HG03280 (cell line): ENCODE measurements around the gene RTBDN.

Experiments
- ATAC-seq: cut with Tn5 transposase; IDR thresholded peaks from one replicate; pipeline ENCODE4 v1.9.1; 2021; ENCODE audit warnings: mild to moderate bottlenecking, moderate library complexity; ENCODE audit not compliant: unreplicated experiment

RTBDN gene

DNA sequence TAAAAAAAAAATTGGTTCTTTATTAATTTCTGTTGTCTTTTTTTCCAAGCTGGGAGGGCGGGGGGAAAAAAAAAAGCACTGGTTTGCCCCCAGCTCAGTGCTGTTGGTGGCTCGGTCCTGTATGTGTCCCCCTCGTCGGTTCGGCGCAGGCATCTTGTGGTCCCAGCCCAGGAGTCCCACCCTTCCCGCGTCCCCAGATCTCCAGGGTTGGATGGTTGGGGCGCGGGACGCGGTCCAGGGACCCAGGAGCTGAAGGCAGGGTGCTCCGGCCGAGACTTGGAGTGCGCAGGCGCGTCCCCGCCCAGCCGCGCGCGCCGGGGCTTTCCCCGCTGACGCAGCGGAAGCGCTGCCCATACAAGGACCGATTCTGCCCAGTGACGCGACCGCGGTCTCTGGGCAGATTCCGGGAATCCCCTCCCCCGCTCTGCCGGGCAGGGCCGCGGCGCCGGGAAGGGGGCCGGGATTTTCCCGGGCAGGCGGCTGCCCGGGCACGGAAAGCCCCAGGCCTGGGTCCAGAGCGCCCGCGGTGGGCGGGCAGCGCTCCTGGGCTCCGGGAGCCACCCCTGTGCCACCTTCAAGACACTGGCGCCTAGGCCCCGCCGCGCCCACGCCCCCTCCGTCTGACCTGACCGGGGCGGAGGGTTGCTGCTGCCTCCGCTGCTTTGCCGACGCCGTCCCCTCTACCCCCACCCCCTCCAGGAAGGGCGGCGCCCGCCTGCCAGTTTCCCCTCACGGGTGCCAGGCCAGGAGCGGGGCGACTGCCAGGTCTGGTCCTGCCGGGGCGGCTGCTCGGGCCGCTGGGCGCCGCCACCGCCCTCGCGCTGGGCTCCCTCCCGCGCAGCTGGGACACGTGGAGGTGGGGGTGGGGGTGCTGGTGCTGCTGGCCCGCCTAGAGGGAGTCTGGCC lies 40.8 kb downstream of the RTBDN start:
- ATAC-seq: peak; percentile 34

DNA sequence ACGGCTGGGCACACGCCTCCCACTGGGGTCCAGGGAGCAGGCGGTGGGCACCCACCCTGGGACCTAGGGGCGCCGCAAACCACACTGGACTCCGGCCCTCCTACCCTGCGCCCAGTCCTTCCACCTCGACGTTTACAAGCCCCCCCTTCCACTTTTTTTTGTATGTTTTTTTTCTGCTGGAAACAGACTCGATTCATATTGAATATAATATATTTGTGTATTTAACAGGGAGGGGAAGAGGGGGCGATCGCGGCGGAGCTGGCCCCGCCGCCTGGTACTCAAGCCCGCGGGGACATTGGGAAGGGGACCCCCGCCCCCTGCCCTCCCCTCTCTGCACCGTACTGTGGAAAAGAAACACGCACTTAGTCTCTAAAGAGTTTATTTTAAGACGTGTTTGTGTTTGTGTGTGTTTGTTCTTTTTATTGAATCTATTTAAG lies 41.5 kb downstream of the RTBDN start:
- no peak for ATAC-seq

DNA sequence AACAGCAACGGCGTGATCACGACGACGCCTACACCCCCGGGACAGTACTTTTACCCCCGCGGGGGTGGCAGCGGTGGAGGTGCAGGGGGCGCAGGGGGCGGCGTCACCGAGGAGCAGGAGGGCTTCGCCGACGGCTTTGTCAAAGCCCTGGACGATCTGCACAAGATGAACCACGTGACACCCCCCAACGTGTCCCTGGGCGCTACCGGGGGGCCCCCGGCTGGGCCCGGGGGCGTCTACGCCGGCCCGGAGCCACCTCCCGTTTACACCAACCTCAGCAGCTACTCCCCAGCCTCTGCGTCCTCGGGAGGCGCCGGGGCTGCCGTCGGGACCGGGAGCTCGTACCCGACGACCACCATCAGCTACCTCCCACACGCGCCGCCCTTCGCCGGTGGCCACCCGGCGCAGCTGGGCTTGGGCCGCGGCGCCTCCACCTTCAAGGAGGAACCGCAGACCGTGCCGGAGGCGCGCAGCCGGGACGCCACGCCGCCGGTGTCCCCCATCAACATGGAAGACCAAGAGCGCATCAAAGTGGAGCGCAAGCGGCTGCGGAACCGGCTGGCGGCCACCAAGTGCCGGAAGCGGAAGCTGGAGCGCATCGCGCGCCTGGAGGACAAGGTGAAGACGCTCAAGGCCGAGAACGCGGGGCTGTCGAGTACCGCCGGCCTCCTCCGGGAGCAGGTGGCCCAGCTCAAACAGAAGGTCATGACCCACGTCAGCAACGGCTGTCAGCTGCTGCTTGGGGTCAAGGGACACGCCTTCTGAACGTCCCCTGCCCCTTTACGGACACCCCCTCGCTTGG lies 42.1 kb downstream of the RTBDN start:
- ATAC-seq: no peak

DNA sequence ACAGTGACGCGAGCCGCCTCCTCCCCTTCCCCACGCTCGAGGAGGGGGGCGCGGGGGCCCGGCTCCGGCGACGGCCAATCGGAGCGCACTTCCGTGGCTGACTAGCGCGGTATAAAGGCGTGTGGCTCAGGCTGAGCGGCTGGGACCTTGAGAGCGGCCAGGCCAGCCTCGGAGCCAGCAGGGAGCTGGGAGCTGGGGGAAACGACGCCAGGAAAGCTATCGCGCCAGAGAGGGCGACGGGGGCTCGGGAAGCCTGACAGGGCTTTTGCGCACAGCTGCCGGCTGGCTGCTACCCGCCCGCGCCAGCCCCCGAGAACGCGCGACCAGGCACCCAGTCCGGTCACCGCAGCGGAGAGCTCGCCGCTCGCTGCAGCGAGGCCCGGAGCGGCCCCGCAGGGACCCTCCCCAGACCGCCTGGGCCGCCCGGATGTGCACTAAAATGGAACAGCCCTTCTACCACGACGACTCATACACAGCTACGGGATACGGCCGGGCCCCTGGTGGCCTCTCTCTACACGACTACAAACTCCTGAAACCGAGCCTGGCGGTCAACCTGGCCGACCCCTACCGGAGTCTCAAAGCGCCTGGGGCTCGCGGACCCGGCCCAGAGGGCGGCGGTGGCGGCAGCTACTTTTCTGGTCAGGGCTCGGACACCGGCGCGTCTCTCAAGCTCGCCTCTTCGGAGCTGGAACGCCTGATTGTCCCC lies 42.9 kb downstream of the RTBDN start, which contains the start of gene JUNB:
Gene JUNB, plus strand, starts transcription at position 142 of the 706 bp plus-strand sequence. Its CDS starts 286 bp downstream, at position 428.
- ATAC-seq: peak; percentile 31

DNA sequence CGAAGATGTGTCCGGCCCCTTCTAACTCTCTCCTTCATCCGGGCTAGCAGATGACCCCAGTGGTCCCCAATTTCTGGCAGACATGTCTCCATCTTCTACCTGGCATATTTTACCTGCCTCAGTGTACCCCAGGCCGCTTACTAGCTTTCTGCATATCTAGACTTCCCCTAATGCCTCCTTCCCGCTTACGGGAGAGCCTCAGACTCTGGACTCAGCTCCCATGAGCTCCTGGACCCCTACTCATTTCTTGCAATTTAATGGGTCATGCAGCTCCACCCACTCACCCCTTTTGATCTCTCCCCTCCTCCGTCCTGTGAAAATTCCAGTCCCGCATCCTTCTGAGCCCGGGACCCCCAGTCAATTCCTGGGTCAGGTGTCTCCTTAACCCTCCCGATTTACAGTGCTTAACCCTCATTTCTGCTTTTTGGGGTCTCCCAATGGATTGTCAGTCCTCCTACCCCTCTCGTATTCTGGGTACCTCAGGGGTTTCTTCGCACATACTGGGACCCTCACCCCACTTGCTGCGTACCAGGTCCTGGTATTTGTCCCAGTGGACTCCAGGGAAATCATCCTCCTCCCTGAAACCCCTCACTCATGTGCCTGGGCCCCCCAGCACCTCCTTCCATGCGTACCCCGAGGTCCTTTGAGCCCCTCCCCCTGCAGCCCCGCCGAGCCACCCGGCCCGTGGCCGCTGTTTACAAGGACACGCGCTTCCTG lies 43.6 kb downstream of the RTBDN start:
- no peak for ATAC-seq

DNA sequence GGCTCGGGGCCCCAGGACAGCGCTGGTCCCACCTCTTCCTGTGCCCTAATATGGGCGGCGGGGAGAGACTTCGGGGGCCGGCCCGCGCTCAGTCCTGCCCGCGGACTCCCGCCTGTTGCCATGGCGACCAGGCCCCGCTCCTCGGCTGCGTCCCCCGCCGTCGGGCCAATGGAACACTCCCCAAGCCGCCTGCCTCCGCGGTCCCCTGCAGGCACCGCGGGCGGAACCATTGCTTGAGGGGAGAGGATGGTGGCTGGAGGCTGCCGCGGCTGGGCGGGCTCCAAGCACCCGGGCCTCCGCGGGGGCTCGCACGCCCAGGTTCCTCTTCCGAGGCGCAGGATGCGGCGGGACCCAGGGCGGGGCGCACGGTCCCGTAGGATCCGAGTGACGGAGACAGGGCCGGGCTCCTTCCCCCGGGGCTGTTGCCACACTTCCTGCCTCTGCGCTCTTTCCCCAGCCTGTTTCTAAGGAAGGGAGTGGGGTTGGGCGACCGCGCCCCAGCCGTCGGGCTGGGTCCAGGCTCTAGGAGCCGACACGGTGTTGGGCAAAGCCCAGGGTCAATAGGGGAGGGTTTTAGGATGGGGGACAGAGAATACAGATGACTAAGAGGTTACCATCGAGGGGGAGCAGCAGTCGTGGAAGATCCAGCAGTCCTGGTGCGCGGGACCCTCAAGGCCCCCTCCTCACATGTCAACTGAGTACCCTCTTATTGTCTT lies 44.3 kb downstream of the RTBDN start:
- peak; percentile 42 for ATAC-seq

DNA sequence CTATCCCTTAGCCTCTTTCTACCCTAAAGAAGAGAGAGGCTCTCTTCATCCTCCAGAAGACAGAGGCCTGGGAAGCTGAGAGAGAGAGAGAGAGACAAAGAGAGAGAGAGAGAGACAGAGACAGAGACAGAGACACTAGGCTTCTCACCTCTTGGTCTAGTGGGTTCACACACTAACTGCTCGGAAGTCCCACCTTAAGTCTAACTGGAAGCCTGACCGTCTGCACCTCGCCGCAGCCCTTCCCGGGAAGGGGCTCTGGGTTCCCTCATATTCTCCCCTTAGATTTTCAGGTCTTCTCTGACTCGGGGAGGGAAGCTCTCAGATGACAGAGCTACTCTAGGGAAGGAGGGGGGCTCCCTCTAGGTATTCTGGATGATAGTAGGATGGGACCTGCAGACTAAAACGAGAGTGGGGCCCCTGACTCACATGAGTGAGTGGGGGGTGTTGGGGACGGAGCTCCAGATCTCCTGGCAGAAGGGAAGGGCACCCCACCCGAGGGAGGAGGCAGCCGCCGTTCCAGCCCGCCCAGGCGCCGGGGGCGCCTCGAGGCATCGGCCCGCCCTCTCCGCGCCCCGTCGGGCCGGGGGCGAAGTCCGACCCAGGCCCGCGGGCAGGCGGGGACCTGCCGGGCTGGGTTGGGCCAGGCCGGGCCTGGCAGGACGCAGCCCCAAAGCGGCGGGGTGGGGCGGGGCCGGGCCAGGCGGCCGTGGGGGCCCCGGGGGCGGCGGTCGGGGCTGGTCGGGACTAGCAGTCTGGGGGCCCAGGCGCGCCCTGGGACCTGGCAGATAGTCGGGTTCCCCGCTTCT lies 45.1 kb downstream of the RTBDN start:
- ATAC-seq: no peak

DNA sequence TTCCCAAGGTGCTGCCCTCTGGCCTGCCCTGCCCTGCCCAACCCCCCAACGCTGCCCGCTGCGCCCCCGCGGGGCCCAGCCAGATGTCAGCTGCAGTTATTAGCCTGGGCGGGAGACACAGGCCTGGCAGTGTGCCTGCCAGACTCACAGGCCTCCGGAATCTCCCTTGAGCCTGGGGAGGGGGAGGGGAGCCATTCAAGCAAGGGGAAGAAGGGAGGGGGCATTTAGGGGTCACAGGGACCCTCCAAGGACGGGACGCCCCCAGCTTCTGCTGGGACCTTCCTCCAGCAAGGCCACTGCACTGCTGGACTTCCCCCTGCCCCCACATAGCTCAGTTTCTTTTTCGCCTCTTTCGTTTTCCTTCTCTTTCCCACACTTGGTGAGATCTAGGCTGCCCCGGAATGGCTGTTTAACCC lies 45.7 kb downstream of the RTBDN start:
- ATAC-seq: no peak

DNA sequence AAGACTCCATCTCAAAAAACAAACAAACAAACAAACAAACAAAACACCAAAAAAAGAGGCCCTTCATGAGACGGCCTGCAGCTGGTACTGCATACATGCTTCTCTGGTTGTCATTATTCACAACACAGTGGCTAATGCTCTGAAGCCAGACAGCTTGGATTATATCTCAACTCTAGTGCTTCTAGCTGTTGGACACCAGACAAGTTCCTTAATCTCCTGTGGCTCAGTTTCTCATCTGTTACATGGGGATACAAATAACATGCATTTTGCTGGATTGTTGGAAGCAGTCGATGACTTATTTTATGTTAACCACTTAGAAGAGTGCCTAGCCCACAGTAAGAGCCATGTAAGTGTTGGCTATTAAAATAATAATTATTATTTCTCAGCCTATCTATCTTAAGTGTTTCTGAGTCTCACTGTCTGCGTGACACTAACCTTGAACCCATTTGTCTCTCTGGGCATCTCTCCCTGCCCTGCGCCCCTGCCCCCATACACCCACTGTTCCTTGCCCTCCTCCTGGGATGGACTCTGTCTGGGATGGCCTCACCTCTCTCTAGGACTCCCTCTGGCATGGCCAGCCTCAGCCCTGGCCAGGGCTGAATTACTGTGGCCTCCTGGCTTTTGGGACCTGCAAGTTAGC lies 46.2 kb downstream of the RTBDN start:
- no peak for ATAC-seq

DNA sequence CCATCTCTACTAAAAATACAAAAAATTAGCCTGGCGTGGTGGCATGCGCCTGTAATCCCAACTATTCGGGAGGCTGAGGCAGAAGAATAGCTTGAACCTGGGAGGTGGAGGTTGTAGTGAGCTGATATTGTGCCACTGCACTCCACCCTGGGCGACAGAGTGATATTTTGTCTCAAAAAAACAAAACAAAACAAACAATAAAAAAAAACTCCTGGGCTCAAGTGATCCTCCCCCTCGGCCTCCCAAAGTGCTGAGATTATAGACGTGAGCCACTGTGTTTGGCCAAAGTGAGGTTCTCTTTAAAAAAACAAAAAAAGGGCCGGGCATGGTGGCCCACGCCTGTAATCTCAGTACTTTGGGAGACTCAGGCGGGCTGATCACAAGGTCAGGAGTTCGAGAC lies 46.9 kb downstream of the RTBDN start:
- ATAC-seq: no peak

DNA sequence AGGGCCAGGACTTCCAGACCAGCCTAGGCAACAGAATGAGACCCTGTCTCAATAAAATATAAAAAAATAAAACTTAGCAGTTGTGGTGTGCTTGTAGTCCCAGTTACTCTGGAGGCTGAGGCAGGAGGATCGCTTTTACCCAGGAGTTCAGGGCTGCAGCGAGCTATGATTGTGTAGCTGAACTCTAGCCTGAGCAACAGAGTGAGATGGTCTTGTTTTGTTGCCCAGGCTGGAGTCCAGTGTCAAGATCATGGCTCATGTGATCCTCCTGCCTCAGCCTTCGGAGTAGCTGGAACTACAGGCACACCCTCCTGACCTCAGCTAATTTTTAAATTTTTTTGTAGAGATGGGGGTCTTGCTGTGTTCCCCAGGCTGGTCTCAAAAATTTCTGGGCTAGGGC lies 47.4 kb downstream of the RTBDN start:
- no peak for ATAC-seq

DNA sequence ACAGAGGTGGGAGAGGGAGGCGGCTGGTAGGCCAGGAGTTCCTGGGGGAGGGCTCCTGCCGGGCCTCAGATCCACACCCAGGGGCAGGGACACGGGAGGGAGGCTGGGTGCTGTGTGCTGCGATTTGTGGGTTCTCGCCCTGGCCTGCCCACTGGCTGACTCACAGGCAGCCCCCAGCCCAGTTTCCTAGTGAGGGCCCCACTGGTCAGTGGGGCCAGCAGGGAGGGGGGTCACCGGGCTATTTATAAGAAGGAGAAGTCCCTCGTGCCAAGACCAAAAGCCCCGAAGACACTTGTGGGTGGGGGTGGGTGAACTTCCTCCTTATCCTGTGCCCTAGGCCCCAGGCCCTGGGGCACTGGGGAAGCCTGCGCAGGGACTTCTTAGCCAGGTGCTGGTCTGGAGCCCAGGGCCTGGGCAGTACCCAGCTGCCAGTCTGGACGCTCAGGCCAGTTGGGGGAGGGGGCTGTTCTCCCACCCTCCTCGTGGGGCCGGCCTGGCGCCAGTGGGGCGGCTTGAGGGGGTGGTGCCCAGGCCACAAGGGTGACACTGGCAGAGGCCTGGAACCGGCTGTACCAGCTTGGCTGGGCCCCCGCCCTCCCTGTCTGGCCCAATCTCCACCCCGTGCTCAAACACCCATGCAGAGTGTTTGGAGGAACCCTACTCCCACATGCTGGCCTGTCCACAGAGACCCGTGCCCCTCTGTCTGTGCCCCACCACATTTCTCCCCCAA lies 48.1 kb downstream of the RTBDN start:
- no peak for ATAC-seq

DNA sequence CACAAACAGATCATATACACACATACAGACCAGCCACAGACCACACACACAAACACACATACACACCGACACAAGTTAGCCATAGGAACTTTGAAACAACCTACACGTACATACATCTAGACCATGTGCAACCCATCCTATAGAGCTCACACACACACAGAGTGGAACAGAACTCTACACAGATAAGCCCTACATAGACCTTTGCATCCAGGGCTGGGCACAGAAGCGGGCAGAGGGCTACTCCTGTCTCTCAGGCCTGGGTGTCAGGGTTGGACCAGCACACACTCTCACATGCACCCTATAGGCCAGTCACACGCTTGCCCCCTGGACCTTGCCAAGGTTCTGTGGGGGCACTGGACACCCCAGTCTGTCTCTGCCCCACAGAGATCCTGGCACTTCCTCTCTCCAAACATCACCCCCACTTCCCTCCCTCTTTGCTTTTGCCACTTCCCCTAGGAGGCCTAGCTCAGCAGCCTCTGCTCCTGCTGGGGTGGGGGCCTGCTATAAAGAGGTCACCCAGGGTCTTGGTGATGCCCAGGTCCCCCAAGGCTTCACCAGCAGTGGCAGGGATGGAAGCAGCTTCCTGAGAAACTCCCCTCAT lies 48.8 kb downstream of the RTBDN start:
- ATAC-seq: no peak

DNA sequence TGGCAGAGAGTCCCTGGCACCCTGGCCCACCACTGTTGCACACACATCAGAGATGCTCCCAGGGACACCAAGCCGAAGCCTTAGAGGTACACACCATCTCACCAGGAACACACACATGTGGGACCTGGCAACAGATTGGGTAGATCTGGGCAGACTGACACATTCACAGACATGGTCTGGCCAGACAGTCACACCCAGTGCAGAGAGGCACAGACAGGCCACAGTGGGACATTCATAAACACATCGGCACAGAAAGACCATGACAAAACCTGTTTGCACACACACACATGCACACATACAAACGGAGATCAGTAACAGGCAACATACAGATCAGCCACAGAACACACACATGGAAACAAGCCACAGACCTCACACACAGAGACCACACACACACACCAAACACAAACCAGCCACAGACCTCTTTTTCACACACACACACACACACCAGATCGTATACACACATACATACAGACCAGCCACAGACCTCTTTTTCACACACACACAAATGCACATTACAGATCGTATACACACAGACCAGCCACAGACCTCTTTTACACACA lies 49.4 kb downstream of the RTBDN start:
- no peak for ATAC-seq

DNA sequence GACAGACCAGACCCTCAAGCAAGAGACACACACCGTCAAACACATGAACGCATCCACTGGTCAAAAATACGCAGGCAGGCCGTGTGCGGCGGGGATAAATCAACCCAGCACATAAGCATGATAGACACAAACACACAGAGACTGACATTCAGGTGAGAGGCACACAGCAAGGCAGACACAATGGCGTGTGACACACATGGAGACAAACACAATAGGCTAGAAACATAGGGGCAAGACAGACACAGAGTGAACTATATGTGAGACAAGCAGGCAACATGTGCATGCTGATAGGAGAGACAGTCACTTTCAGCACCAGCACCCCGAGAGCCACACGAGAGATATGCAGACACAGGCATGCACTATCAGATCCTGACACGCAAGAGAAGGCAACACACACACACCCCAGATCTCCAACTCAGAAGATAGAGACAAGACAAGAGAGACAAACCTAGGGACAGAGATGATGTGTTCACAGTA lies 49.9 kb downstream of the RTBDN start:
- no peak for ATAC-seq

DNA sequence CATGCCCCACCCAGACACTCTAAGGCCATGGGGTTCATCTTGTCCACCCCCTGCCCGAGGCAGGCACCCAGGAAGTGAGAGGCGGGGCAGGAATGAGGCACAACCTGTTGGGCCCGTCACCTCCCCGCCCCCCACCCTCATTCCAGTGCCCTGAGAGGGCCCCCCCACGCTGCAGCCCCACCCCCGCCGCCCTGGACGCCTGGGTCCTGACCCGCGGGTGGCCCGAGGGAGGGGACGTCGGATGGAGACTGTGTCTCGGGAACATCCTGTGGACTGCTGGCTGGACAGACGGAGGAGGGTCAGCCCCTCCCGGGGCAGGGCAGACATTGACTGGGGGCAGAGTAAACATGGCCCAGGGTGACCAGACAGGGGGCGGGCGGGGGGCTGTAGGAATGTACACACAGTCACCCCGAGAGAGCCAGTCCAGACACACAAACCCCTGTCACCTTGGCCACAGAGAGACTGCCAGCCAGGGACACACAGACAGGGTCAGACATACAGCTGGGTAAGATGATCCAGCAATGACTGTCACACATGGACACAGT lies 50.5 kb downstream of the RTBDN start:
- ATAC-seq: no peak
